Natural killer cell treated with Interleukin-12 subunit alpha and Interleukin-12 subunit beta and Interleukin-15 and Interleukin-18, amount 100 ng/mL, for 72 hours (primary cell): ENCODE measurements around the gene CASS4. TPM values are rescaled to one million over a fixed set of nuclear protein-coding genes. Genes with fewer than 3 reads are reported as not detected.

Source experiments
- ATAC-seq, 2 donors: fragments of 150-1000 bp; cut with Tn5 transposase in 1 of 2; sonication (Bioruptor Pico), chemical (Tn5 transposase) in 1 of 2; 2 replicates each; pipeline ENCODE4 v1.10.0; 2021
- DNase-seq: peaks from one replicate; pipeline ENCODE4 v3.0.0; 2022; ENCODE audit warnings: low spot score
- H3K27ac Mint-ChIP-seq, 2 donors: 1 replicate in 1 of 2; 2 replicates in 1 of 2; pipeline ENCODE4 v1.8.0; 2022; ENCODE audit warnings: mixed read lengths in 2 of 2, mild to moderate bottlenecking in 1 of 2, moderate library complexity in 1 of 2
- H3K27me3 Mint-ChIP-seq, 2 donors: 1 replicate in 1 of 2; 2 replicates in 1 of 2; pipeline ENCODE4 v1.8.0; 2022; ENCODE audit warnings: mixed read lengths in 2 of 2
- H3K36me3 Mint-ChIP-seq: one replicate; pipeline ENCODE4 v1.8.0; 2022; ENCODE audit warnings: mixed read lengths
- H3K4me1 Mint-ChIP-seq, 2 donors: 1 replicate in 1 of 2; 2 replicates in 1 of 2; pipeline ENCODE4 v1.8.0; 2022; ENCODE audit warnings: low read depth in 2 of 2, mixed read lengths in 2 of 2, mild to moderate bottlenecking in 1 of 2
- H3K4me3 Mint-ChIP-seq: one replicate; pipeline ENCODE4 v1.8.0; 2022; ENCODE audit warnings: mixed read lengths
- H3K9me3 Mint-ChIP-seq: 2 replicates; pipeline ENCODE4 v1.8.0; 2022; ENCODE audit warnings: mixed read lengths
- total RNA-seq, 2 donors: library from RNA; stranded (reverse); gene quantifications; one replicate each; pipeline ENCODE4 v1.2.3, GENCODE V29; 2022

Gene CASS4, protein sequence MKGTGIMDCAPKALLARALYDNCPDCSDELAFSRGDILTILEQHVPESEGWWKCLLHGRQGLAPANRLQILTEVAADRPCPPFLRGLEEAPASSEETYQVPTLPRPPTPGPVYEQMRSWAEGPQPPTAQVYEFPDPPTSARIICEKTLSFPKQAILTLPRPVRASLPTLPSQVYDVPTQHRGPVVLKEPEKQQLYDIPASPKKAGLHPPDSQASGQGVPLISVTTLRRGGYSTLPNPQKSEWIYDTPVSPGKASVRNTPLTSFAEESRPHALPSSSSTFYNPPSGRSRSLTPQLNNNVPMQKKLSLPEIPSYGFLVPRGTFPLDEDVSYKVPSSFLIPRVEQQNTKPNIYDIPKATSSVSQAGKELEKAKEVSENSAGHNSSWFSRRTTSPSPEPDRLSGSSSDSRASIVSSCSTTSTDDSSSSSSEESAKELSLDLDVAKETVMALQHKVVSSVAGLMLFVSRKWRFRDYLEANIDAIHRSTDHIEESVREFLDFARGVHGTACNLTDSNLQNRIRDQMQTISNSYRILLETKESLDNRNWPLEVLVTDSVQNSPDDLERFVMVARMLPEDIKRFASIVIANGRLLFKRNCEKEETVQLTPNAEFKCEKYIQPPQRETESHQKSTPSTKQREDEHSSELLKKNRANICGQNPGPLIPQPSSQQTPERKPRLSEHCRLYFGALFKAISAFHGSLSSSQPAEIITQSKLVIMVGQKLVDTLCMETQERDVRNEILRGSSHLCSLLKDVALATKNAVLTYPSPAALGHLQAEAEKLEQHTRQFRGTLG
- total RNA-seq: 1 to 10 TPM; 1.3 to 4.1 TPM

DNA sequence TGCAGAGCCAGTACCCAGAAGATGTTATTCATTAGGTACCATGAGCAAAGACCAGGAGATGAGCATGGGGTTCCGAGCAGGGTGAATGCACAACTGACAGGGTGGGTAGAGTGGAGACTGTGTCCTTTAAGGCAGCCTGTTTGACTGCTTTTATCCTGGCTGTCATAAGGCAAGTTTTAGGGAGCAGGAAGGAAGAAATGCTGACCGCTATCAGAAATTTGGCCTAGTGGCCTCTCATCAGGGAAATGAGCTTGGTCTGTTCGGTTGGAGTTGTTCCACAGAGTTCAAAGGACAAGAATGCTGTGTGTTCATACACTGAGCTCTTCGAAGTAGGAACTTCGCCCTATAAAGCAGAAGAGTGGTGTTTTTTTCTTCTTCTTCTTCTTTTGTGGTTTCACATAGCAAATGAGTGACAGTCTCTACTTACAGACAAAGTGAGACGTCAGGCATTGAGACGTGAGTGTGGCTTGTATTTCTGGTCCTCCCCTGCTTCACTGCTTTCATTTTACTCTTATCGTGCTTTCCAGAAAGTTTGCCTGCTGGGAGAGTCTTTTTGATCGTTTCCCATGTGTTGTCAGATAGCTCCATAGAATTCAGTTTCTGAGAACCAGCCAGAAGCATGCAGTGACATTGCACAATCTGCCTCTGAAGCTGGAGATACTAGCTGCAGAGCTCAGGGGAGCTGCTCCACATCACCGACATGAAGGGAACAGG lies at the start of gene CASS4:
TSS of gene CASS4 (plus strand) at position 502 of the 714 bp plus-strand sequence. CDS start at position 701, 199 bp downstream.
- ATAC-seq (peak; percentile 74), DNase-seq (peak; percentile 63)
- peaks cover 4% of the 10 kb centered on the region for H3K9me3 Mint-ChIP-seq
- H3K36me3 Mint-ChIP-seq: peaks cover 16% of the 10 kb centered on the region
- H3K27me3 Mint-ChIP-seq: no peaks in the 10 kb centered on the region
- H3K27ac Mint-ChIP-seq: peak within 1 kb of the TSS; percentile 91 to 93
- peaks cover 39 to 44% of the 10 kb centered on the region in 2 donors for H3K4me1 Mint-ChIP-seq
- H3K4me3 Mint-ChIP-seq: peak within 1 kb of the TSS; percentile 92

GRCh38 chr20:56362833-56363413 lies 49.1 kb upstream of the CASS4 start:
- Mint-ChIP-seq H3K4me1 (peaks cover 12% of the 10 kb centered on the region in 2 donors), H3K9me3 (no peaks in the 10 kb centered on the region), H3K36me3 (no peaks in the 10 kb centered on the region), H3K4me3 (no peak overlapping the region), H3K27ac (no peak overlapping the region), H3K27me3 (no peaks in the 10 kb centered on the region)
- DNase-seq (no peak), ATAC-seq (no peak)

DNA sequence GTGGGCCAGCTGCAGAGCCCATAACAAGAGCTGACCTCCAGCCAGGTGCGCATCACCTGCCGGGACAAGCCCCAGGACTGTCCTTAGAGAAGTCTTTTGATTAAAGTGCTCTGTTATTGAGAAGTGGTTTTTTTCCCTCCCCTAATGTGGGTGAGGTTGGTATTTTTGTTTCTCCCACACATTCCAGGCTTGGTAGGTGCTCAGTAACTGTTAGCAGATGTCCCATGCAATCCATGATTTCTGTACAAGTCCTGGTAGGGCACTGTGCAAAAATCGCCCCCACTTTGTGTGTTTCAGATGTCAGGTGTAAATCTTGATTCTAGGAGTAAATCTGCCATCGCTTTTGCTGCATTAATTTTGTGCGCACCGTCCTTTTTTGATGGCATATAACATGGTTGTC lies 48.6 kb upstream of the CASS4 start:
- no peak overlapping the region for H3K4me3 Mint-ChIP-seq
- H3K27ac Mint-ChIP-seq: no peak overlapping the region
- no peaks in the 10 kb centered on the region for H3K36me3 Mint-ChIP-seq
- DNase-seq (no peak), ATAC-seq (no peak)
- no peaks in the 10 kb centered on the region for H3K9me3 Mint-ChIP-seq
- peaks cover 12% of the 10 kb centered on the region in 2 donors for H3K4me1 Mint-ChIP-seq
- H3K27me3 Mint-ChIP-seq: no peaks in the 10 kb centered on the region

DNA sequence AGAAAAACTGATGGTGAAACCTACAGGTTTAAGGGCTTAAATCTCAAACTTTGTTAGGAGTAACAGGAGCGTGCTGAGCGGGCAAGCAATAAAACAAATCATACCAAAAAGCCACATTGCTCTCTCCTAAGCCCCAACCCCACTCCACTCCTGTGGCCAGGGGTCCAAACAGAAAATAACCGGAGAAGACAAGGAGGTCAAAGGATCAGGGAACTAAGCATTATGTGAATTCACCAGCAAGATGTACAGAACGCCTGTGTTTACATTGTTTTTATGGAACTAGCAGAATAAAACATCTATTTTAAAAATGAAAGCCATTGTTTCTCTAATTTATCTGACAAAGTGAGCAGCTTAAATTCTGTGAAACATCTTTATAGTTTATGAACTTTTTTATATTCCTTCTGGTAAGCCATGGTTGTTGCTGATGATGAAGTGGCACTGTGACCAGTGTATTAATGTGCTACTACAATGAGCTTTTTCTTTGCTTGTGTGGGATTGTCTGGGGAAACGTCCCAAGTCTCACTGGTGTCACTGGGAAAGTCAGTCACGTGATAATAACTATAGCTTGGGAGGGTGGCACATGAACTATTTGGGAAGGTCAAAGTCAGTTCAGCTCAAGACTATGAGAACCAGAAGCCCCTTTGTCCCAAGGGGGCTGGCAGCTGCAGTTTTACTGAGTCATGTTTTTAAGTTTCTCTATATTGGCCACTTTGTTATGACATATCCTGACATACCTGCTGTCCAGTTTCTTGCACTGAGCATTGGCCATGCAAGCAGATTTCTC lies 43.5 kb upstream of the CASS4 start:
- peaks cover 6 to 9% of the 10 kb centered on the region in 2 donors for H3K4me1 Mint-ChIP-seq
- H3K36me3 Mint-ChIP-seq: peaks cover 13% of the 10 kb centered on the region
- H3K27me3 Mint-ChIP-seq: no peaks in the 10 kb centered on the region
- no peak overlapping the region for H3K4me3 Mint-ChIP-seq
- ATAC-seq (no peak), DNase-seq (no peak)
- H3K9me3 Mint-ChIP-seq: no peaks in the 10 kb centered on the region
- H3K27ac Mint-ChIP-seq: no peak overlapping the region

- DNase-seq (no peak), ATAC-seq (no peak)
- peaks cover 13% of the 10 kb centered on the region for H3K36me3 Mint-ChIP-seq
- H3K9me3 Mint-ChIP-seq: no peaks in the 10 kb centered on the region
- H3K27ac Mint-ChIP-seq: no peak overlapping the region
- no peaks in the 10 kb centered on the region for H3K27me3 Mint-ChIP-seq
- peaks cover 11 to 14% of the 10 kb centered on the region in 2 donors for H3K4me1 Mint-ChIP-seq
- no peak overlapping the region for H3K4me3 Mint-ChIP-seq
Measured at GRCh38 chr20:56369179-56369578, 42.9 kb upstream of the CASS4 start.

- Mint-ChIP-seq H3K4me3 (no peak overlapping the region), H3K36me3 (peaks cover 21% of the 10 kb centered on the region), H3K27me3 (no peaks in the 10 kb centered on the region)
Measured at GRCh38 chr20:56371977-56372376, 40.1 kb upstream of the CASS4 start.

DNA sequence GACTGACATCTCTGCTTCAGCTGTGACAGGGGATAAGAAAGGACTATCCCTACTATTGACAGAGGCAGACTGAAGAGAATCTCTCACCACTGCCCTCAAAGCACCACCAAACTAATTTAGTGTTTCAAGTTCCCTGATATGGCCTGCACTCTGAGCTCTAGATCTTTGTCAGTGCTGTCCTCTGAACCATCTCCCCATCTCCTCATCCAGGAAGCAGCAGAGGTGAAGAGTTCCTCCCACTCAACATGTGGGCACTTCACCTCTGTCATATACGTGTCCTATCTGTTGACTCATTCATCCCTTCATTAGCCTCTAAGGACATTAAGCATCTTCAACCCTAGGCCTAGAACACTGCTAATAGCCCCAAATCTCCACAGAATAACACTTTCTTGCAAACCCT lies 39.2 kb upstream of the CASS4 start:
- DNase-seq: no peak
- Mint-ChIP-seq H3K4me1 (peaks cover 14 to 15% of the 10 kb centered on the region in 2 donors), H3K4me3 (no peak overlapping the region), H3K9me3 (no peaks in the 10 kb centered on the region), H3K27ac (peak overlapping the region; percentile 15 to 57), H3K36me3 (peaks cover 21% of the 10 kb centered on the region), H3K27me3 (no peaks in the 10 kb centered on the region)
- peak; percentile 40 to 56 for ATAC-seq

More at GRCh38 chr20:56371977-56372376, 40.1 kb upstream of the CASS4 start:
- H3K9me3 Mint-ChIP-seq: no peaks in the 10 kb centered on the region
- H3K4me1 Mint-ChIP-seq: peaks cover 14 to 15% of the 10 kb centered on the region in 2 donors
- ATAC-seq: no peak
- H3K27ac Mint-ChIP-seq: no peak overlapping the region
- DNase-seq: no peak

DNA sequence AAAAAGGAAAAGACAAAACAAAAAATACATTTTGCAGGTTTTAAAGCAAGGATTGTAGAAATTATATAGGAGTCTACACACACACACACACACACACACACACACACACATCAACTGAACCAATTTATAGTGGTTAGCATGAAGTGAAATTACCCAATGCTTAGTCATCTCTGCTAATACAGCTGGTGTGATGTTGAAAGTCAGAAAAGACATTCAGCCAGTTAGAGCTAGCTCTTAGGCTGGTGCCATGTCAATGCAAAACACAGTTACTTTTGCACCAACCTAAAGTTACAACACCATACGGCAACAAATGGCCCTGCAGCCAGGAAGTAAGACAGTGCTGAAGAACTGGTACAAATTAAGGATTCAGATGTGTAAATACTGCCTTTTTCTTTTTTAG lies 38.1 kb upstream of the CASS4 start:
- peak; percentile 95 to 98 for ATAC-seq
- H3K9me3 Mint-ChIP-seq: no peaks in the 10 kb centered on the region

DNA sequence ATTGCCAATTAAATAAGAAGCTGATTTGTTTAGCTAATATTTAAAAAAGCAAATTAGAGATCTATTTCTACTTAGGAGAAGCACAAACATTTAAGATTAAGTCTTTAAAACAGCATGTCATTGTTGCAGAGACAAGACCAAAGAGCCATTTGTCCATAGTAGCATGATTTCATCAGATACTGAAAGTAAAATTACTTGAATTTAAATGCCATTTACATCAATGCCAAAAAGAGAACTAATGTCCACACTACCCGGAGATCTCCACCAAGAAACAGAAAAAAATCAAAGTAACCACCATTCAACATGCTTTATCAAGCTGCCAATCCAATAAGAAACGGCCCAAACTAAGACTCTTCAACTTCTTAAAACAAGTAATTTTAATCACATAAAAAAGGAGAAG lies 35.7 kb upstream of the CASS4 start:
- Mint-ChIP-seq H3K36me3 (peaks cover 21% of the 10 kb centered on the region), H3K27me3 (no peaks in the 10 kb centered on the region), H3K27ac (peak overlapping the region; percentile 16 to 17), H3K4me3 (no peak overlapping the region), H3K9me3 (no peaks in the 10 kb centered on the region), H3K4me1 (peaks cover 14 to 15% of the 10 kb centered on the region in 2 donors)
- DNase-seq (no peak), ATAC-seq (no peak)

More for the DNA sequence above, 38.1 kb upstream of the CASS4 start:
- H3K4me3 Mint-ChIP-seq: no peak overlapping the region
- H3K4me1 Mint-ChIP-seq: peaks cover 14 to 15% of the 10 kb centered on the region in 2 donors
- peak overlapping the region; percentile 15 to 57 for H3K27ac Mint-ChIP-seq
- peaks cover 24% of the 10 kb centered on the region for H3K36me3 Mint-ChIP-seq
- H3K27me3 Mint-ChIP-seq: no peaks in the 10 kb centered on the region
- DNase-seq: no peak

GRCh38 chr20:56378386-56378785 lies 33.7 kb upstream of the CASS4 start:
- DNase-seq (no peak), ATAC-seq (no peak)
- Mint-ChIP-seq H3K27ac (no peak overlapping the region), H3K4me3 (no peak overlapping the region), H3K27me3 (no peaks in the 10 kb centered on the region), H3K9me3 (no peaks in the 10 kb centered on the region), H3K36me3 (peaks cover 20% of the 10 kb centered on the region), H3K4me1 (peaks cover 7 to 9% of the 10 kb centered on the region in 2 donors)

- H3K4me3 Mint-ChIP-seq: no peak overlapping the region
- no peaks in the 10 kb centered on the region for H3K9me3 Mint-ChIP-seq
- no peaks in the 10 kb centered on the region for H3K27me3 Mint-ChIP-seq
- ATAC-seq (no peak), DNase-seq (no peak)
- no peak overlapping the region for H3K27ac Mint-ChIP-seq
- peaks cover 0 to 3% of the 10 kb centered on the region in 2 donors for H3K4me1 Mint-ChIP-seq
- peaks cover 27% of the 10 kb centered on the region for H3K36me3 Mint-ChIP-seq
Measured at GRCh38 chr20:56380375-56380774, 31.7 kb upstream of the CASS4 start.

DNA sequence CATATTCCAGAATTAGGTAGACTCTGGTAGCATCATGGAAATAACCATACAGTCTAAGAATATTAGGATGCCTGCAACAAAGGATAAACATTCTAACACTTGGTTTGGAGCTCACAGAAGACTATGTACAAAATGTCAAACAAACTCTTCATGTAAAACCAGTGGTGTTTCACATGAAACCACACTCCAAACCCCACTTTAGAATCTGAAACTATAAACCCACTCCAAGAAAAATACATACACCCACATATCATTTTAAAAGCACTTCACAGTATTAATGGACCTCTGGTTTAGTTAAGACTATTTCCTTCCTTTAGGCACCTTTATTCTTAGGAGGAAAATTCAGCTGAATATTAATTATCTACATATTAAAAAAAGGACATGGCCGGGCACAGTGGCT lies 30.6 kb upstream of the CASS4 start:
- H3K4me3 Mint-ChIP-seq: no peak overlapping the region
- no peaks in the 10 kb centered on the region for H3K27me3 Mint-ChIP-seq
- DNase-seq: no peak
- peaks cover 0 to under 1% of the 10 kb centered on the region in 2 donors for H3K4me1 Mint-ChIP-seq
- peaks cover 30% of the 10 kb centered on the region for H3K36me3 Mint-ChIP-seq
- H3K9me3 Mint-ChIP-seq: no peaks in the 10 kb centered on the region
- no peak for ATAC-seq
- no peak overlapping the region for H3K27ac Mint-ChIP-seq

GRCh38 chr20:56382696-56383095 lies 29.4 kb upstream of the CASS4 start:
- ATAC-seq (no peak), DNase-seq (no peak)
- Mint-ChIP-seq H3K36me3 (peaks cover 34% of the 10 kb centered on the region), H3K4me1 (no peaks in the 10 kb centered on the region), H3K9me3 (no peaks in the 10 kb centered on the region), H3K27ac (no peak overlapping the region), H3K27me3 (no peaks in the 10 kb centered on the region), H3K4me3 (no peak overlapping the region)
